RKO (cell line): ENCODE measurements around the gene KCNA5.

Experiments
- DNase-seq: peaks from one replicate; pipeline ENCODE4 v3.0.0-alpha.2; 2016; ENCODE audit warnings: low spot score

The KCNA5 gene

GRCh38 chr12:5064913-5065490 is 21.3 kb downstream of the KCNA5 start:
- DNase-seq = no peak

GRCh38 chr12:5066251-5066650 is 22.6 kb downstream of the KCNA5 start:
- DNase-seq = no peak

- no peak for DNase-seq
Measured at GRCh38 chr12:5068126-5068525, 24.4 kb downstream of the KCNA5 start.

- no peak for DNase-seq
Measured at GRCh38 chr12:5068619-5069018, 24.9 kb downstream of the KCNA5 start.

GRCh38 chr12:5070090-5070489 is 26.4 kb downstream of the KCNA5 start:
- no peak for DNase-seq

GRCh38 chr12:5071496-5071895 is 27.8 kb downstream of the KCNA5 start:
- no peak for DNase-seq

GRCh38 chr12:5072311-5072710 is 28.6 kb downstream of the KCNA5 start:
- no peak for DNase-seq

- no peak for DNase-seq
Measured at GRCh38 chr12:5073054-5073453, 29.4 kb downstream of the KCNA5 start.

GRCh38 chr12:5073853-5074252 is 30.2 kb downstream of the KCNA5 start:
- peak; percentile 28 for DNase-seq

GRCh38 chr12:5076761-5077160 is 33.1 kb downstream of the KCNA5 start:
- DNase-seq = no peak

- no peak for DNase-seq
Measured at GRCh38 chr12:5078423-5078822, 34.7 kb downstream of the KCNA5 start.

GRCh38 chr12:5081016-5081415 is 37.3 kb downstream of the KCNA5 start:
- no peak for DNase-seq

GRCh38 chr12:5083955-5084849 is 40.5 kb downstream of the KCNA5 start:
- peak; percentile 48 for DNase-seq

GRCh38 chr12:5085896-5086295 is 42.2 kb downstream of the KCNA5 start:
- DNase-seq = no peak

GRCh38 chr12:5087831-5088554 is 44.3 kb downstream of the KCNA5 start:
- no peak for DNase-seq

- DNase-seq = peak; percentile 7
Measured at GRCh38 chr12:5088586-5089264, 45.0 kb downstream of the KCNA5 start.

GRCh38 chr12:5094551-5094950 is 50.9 kb downstream of the KCNA5 start:
- no peak for DNase-seq

- DNase-seq = no peak
Measured at GRCh38 chr12:5094986-5095385, 51.3 kb downstream of the KCNA5 start.
